Kidney tubule cell (primary cell): ENCODE results near the gene GPR158.

Source experiments
- DNase-seq: peaks from one replicate; pipeline ENCODE4 v3.0.0-alpha.2; 2018; ENCODE audit warnings: low spot score

Gene GPR158

GRCh38 chr10:25206693-25207414, 32.1 kb downstream of the GPR158 start:
- DNase-seq = no peak

GRCh38 chr10:25209618-25210017, 34.8 kb downstream of the GPR158 start:
- no peak for DNase-seq

GRCh38 chr10:25210265-25210664, 35.5 kb downstream of the GPR158 start:
- DNase-seq = no peak

GRCh38 chr10:25220156-25220555, 45.4 kb downstream of the GPR158 start:
- no peak for DNase-seq

GRCh38 chr10:25222085-25222660, 47.4 kb downstream of the GPR158 start:
- DNase-seq = no peak

GRCh38 chr10:25226775-25227682, 52.2 kb downstream of the GPR158 start:
- peak; percentile 53 for DNase-seq

GRCh38 chr10:25231751-25232150, 57.0 kb downstream of the GPR158 start:
- DNase-seq = no peak

- no peak for DNase-seq
Observed at GRCh38 chr10:25232204-25232603, 57.4 kb downstream of the GPR158 start.

GRCh38 chr10:25245165-25245564, 70.4 kb downstream of the GPR158 start:
- no peak for DNase-seq

GRCh38 chr10:25257646-25258045, 82.8 kb downstream of the GPR158 start:
- no peak for DNase-seq

GRCh38 chr10:25261110-25261509, 86.3 kb downstream of the GPR158 start:
- DNase-seq = no peak

- DNase-seq = no peak
Observed at GRCh38 chr10:25261558-25261957, 86.8 kb downstream of the GPR158 start.

GRCh38 chr10:25263931-25264330, 89.1 kb downstream of the GPR158 start:
- no peak for DNase-seq

- no peak for DNase-seq
Observed at GRCh38 chr10:25278180-25278579, 103.4 kb downstream of the GPR158 start.

- no peak for DNase-seq
Observed at GRCh38 chr10:25280076-25280475, 105.3 kb downstream of the GPR158 start.

GRCh38 chr10:25280573-25280972, 105.8 kb downstream of the GPR158 start:
- no peak for DNase-seq

- no peak for DNase-seq
Observed at GRCh38 chr10:25285809-25286208, 111.0 kb downstream of the GPR158 start.

GRCh38 chr10:25288181-25288580, 113.4 kb downstream of the GPR158 start:
- DNase-seq = no peak

- DNase-seq = peak; percentile 74
Observed at GRCh38 chr10:25294032-25294926, 119.5 kb downstream of the GPR158 start.

- no peak for DNase-seq
Observed at GRCh38 chr10:25296324-25296723, 121.5 kb downstream of the GPR158 start.

GRCh38 chr10:25297466-25297865, 122.7 kb downstream of the GPR158 start:
- DNase-seq = no peak

- no peak for DNase-seq
Observed at GRCh38 chr10:25300073-25300472, 125.3 kb downstream of the GPR158 start.
